ENCODE measurements around the gene CTCFL. TPM values are rescaled to one million over a fixed set of nuclear protein-coding genes. Genes with fewer than 3 reads are reported as not detected.

CTCFL gene
- total and polyA plus RNA-seq, 2 donors (not counting 3 experiments of a cell fraction or from before 2014, with no cell fraction given) = not detected

- no peak for DNase-seq (ENCODE audit: low read depth, low spot score)
- dilution Hi-C loops (cut with MboI; ENCODE audit: extremely low pct_ligation_motif_present, low sequenced_read_pairs) (no loop called here), intact Hi-C loops (cut with micrococcal nuclease) (loop anchor here (1.0 kb wide), 1 partner anchor 15 kb away; no protein-coding TSS in a partner anchor)
- Histone ChIP-seq H3K79me2 (ENCODE audit: control insufficient read depth, insufficient read depth, low read length) (no peaks in the 10 kb centered on the region), H3K4me2 (ENCODE audit: insufficient read depth, low read length) (no peak overlapping the region), H4K20me1 (replicated peaks; ENCODE audit: control insufficient read depth, extremely low read depth, insufficient read depth, low read length) (no peaks in the 10 kb centered on the region), H3K27me3 (ENCODE audit: control insufficient read depth in 2 of 2, insufficient read depth in 2 of 2, low read length in 2 of 2) (no peaks in the 10 kb centered on the region), H3K36me3 (ENCODE audit: control insufficient read depth in 2 of 2, extremely low read depth in 1 of 2, insufficient read depth in 2 of 2, low read length in 2 of 2) (no peaks in the 10 kb centered on the region), H3K9me3 (replicated peaks; ENCODE audit: control insufficient read depth, insufficient read depth, low read length) (no peaks in the 10 kb centered on the region), H3K9ac (replicated peaks; ENCODE audit: extremely low read depth, insufficient read depth, low read length) (no peak overlapping the region), H3K4me3 (replicated peaks in 1 of 3; ENCODE audit: insufficient read depth in 1 of 3, low read depth in 1 of 3, low read length in 3 of 3) (no peak overlapping the region), H3K27ac (ENCODE audit: insufficient read depth, low read depth, low read length) (no peak overlapping the region), H3K4me1 (ENCODE audit: control insufficient read depth, extremely low read depth, insufficient read depth, low read length) (no peaks in the 10 kb centered on the region), H3K9me1 (replicated peaks; ENCODE audit: control insufficient read depth, extremely low read depth, insufficient read depth, low read length) (no peaks in the 10 kb centered on the region), H2AFZ (ENCODE audit: low read depth, low read length) (no peak overlapping the region)
- BruUV-seq (replicated peaks) = no TSS peak
- no peak for TF ChIP-seq FOS (IDR thresholded peaks at IDR 0.05; ENCODE audit: borderline replicate concordance, insufficient read depth, low read length)
- TF ChIP-seq GATA2 (IDR thresholded peaks at IDR 0.05; ENCODE audit: insufficient read depth, insufficient read length, low read depth, low read length) = no peak
- TF ChIP-seq MYC (IDR thresholded peaks at IDR 0.05; ENCODE audit: low read depth, low read length) = no peak
- TF ChIP-seq EZH2 (IDR thresholded peaks at IDR 0.05; ENCODE audit: borderline replicate concordance, low read depth, low read length, severe bottlenecking) = no peak
- no peak for TF ChIP-seq MAX (IDR thresholded peaks at IDR 0.05; ENCODE audit: insufficient read depth, insufficient read length)
- no peak for TF ChIP-seq POLR2AphosphoS5 (IDR thresholded peaks at IDR 0.05; ENCODE audit: insufficient read depth, low read depth, low read length)
- TF ChIP-seq POLR2A (IDR thresholded peaks at IDR 0.05; ENCODE audit: low read depth, low read length) = no peak
- no peak for TF ChIP-seq JUN (IDR thresholded peaks at IDR 0.05; ENCODE audit: borderline replicate concordance, insufficient read depth, insufficient read length, low read depth)
- no peak for TF ChIP-seq CTCF (IDR thresholded peaks at IDR 0.05; ENCODE audit: extremely low read depth in 1 of 2, insufficient read depth in 1 of 2, low read depth in 1 of 2, low read length in 2 of 2)
- ChIA-PET CTCF (no interaction called here), POLR2A (no interaction called here)
- FAIRE-seq = no peak
These were observed 42.0 kb upstream of the CTCFL start for GRCh38 chr20:57566803-57567459.

Measured in endothelial cell of umbilical vein (primary cell).